HG03060 (cell line): ENCODE data around the gene TET3.

Experiments used
- ATAC-seq: cut with Tn5 transposase; IDR thresholded peaks from one replicate; pipeline ENCODE4 v1.9.1; 2021; ENCODE audit warnings: low read depth, moderate number of reproducible peaks; ENCODE audit not compliant: unreplicated experiment

The TET3 gene

GRCh38 chr2:74002505-74003421, 18.1 kb downstream of the TET3 start:
- ATAC-seq = no peak

GRCh38 chr2:74003494-74004211, 18.9 kb downstream of the TET3 start:
- ATAC-seq = no peak

GRCh38 chr2:74004212-74005182, 19.8 kb downstream of the TET3 start:
- no peak for ATAC-seq

DNA sequence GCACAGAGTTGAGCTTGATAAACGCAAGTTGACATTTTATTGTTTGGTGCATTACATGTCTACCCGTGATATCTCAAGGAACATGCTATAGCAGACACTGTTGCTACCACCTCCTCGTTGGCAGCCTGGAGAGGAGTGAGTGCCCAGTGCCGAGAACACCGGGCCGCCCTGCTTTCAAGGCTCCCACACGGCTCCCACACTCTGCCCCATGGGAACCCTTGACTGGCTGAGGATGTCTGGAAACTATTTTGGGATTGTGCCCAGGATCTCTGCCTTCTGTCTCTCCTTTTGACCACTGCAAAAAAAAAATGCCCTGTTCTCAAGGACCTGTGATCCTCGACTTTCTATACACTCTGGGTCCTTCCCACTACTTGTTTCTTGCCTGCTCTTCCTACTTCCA, 21.1 kb downstream of the TET3 start:
- ATAC-seq = no peak

- ATAC-seq = no peak
Observed at GRCh38 chr2:74006459-74006858, 21.7 kb downstream of the TET3 start.

DNA sequence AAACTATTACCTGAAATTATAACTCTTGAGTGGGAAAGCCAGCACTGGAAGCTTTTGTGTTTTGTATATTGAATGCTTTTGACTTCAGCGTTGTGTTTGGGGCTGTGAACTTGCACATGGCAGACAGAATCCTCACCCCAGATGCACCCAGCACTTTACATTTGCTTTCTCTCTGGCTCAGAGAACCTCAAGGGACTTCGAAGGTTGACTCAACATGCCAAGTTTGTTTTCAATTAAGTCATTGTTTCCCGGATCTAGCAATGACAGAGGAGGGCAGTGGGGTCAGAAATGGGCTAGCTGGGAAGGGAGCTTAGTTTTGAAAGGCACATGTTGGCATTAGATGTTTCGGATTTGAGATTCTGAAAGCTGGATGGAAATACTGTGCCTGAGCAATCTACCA, 22.4 kb downstream of the TET3 start:
- ATAC-seq = no peak

- no peak for ATAC-seq
Observed at GRCh38 chr2:74007711-74008110, 23.0 kb downstream of the TET3 start.

DNA sequence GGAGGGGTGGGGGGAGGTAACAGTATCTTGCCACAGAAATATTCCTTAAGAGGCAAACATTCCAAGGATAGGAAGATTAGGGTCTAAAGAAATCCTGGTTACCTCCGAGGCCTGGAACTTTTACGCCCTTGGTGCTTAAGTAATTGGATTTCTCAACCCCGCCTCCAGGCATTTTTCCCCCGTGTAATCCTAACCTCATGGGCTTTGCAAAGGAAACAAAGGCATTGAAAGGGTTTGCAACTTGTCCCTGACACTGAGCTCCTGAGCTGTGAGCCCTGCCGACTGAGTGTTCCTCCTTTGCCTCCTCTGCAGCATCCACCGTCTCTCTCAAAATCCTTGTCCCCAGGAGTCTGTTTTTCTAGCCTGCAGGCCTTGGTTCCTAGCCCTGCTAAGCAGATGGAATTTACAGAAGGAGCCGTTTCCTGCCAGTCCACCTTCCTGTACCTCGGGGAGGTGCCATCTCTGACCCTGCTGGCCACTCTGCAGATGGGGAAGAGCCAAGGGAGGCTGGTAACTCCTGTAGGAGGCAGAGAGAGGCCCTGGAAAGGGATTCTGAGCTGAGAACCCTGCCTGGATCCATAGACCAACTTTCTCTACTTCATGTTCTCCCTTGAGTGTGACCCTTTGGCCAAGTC, 24.2 kb downstream of the TET3 start:
- no peak for ATAC-seq

DNA sequence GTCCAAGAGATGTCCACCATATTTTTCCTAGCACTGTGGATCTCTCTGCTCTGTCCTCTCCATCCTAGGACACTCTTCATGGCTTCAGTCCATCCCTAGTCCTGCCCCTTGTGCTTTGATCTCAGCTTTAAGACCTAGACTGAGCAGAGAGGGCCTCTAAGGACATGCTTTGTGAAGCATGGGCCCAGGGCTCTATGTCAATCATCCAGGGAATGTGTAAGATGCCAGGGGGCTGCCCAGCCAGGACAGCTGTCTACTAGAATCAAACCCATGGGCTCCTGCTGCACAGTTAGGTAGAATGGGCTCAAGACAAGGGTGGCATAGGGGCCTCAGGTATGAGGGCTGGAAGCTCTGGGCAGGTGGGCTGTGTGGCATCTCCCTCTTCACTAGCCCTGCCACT, 24.9 kb downstream of the TET3 start:
- no peak for ATAC-seq

- no peak for ATAC-seq
Observed at GRCh38 chr2:74010087-74010541, 25.4 kb downstream of the TET3 start.

DNA sequence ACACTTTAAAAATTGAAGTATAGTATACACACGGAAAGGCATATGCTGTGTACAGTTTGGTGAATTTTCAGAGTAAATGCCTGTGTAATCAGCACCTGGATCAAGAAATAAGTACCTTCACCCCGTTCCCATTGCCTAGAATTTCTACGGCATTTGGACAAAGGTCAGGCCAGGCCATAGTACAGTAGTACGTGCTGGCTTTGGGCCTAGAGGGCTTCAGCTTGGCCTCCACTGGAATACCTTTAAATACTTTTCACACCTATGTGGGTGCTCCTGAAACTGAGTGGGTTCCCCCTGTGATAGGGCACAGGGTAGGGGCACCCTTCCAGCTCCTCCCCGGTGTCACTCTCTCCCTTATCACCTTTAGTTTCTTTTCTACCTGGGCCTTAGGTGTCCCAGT, 26.5 kb downstream of the TET3 start:
- no peak for ATAC-seq

DNA sequence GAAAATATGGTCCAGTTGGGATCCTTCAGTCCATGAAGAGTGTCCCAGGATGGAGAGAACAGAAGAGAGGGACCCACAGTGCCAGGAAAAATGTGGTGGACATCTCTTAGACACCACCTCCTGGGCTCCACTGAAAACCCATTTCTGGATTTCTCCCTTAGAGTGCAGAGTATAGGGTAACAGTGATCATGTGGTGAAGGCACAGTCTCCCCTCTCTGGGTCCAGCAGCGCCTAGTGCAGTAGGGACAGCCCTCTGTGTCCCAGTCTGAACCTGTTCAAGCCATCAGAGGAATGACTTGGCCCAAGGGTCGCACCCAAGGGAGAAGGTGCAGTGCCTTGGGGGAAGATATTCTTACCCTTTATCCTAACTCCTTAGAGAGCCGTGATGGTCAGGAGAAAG, 30.1 kb downstream of the TET3 start:
- ATAC-seq = no peak

DNA sequence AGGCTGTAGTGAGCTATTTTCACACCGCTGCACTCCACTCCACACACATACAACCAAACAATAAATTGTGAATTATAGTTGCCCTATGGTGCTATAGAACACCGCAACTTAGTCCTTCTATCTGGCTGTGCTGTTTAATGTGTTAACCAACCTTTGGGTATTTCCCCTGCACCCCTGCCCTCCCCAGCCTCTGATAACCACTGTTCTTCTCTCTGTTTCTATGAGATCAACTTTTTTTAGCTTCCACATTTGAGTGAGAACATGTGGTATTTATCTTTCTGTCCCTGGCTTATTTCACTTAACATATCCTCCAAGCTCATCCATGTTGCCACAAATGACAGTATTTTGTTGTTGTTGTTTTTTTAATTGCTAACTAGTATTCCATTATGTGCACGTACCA, 32.5 kb downstream of the TET3 start:
- ATAC-seq = no peak

DNA sequence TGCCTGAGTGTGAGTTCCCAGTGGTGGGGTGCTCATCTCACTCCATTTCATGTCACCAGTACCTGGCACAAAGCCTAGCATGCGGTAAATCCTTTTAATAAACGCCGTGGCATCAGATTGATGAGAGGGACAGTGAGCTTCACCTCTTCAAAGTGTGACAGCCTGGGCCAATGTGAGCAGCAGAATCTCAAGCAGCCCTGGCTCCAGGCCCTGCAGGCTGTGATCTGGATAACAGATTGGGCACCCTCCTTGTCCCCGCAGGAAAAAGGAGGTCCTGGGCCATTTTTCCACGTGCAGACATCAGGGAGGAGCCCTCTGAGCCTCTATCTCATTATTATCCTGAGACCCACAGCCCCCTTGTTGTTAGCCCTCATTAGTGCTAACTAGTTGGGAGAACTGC, 34.8 kb downstream of the TET3 start:
- ATAC-seq = no peak

- no peak for ATAC-seq
Observed at GRCh38 chr2:74020702-74021406, 36.1 kb downstream of the TET3 start.

- ATAC-seq = no peak
Observed at GRCh38 chr2:74021407-74021755, 36.7 kb downstream of the TET3 start.

- no peak for ATAC-seq
Observed at GRCh38 chr2:74024216-74024615, 39.5 kb downstream of the TET3 start.

- no peak for ATAC-seq
Observed at GRCh38 chr2:74025971-74026612, 41.4 kb downstream of the TET3 start.

GRCh38 chr2:74026687-74027241, 42.1 kb downstream of the TET3 start:
- ATAC-seq = no peak
